HG03558 (cell line): Measurements from ENCODE around the gene PCDHB16.
"Not testable (repeated sequence)": the region's sequence is repeated elsewhere in the genome, so short reads cannot be mapped to it uniquely, and the experiment has no call there.

Experiments
- ATAC-seq: cut with Tn5 transposase; IDR thresholded peaks from one replicate; pipeline ENCODE4 v1.9.1; 2021; ENCODE audit warnings: moderate number of reproducible peaks; ENCODE audit not compliant: unreplicated experiment; ENCODE audit errors: extremely low read depth

The PCDHB16 gene

DNA sequence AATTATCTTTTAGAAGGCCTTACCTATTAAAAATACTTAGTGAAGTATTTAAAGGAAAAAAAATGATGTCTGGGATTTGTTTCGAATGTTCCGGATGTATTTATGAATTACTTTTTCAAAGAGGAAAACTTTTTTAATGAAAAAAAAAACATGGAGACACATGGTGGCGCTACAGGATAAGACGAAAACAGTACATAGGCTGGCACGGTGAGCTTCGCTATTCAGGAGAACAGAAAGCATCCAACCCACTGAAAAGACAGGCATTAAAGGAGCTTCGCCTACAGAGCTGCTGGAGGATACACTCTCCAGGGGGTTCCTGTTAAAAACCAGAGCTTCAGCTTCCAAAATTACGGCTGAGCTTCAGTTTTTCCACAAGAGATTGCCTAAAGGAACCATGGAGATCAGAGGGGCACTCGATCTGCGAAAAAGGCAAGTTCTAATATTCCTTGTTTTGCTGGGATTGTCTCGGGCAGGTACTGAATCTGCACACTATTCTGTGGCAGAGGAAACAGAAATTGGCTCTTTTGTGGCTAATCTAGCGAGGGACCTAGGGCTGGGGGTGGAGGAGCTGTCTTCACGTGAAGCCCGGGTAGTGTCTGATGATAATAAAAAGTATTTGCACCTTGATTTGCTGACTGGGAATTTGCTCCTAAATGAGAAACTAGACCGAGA is 41.1 kb downstream of the PCDHB16 start, which contains the start of gene PCDHB14:
Gene PCDHB14, plus strand, starts transcription at position 232 of the 672 bp plus-strand sequence. Its CDS starts 163 bp downstream, at position 395.
- ATAC-seq: no peak

DNA sequence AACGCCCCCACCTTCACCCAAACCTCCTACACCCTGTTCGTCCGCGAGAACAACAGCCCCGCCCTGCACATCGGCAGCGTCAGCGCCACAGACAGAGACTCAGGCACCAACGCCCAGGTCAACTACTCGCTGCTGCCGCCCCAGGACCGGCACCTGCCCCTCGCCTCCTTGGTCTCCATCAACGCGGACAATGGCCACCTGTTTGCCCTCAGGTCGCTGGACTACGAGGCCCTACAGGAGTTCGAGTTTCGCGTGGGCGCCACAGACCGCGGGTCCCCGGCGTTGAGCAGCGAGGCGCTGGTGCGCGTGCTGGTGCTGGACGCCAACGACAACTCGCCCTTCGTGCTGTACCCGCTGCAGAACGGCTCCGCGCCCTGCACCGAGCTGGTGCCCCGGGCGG is 42.7 kb downstream of the PCDHB16 start:
- ATAC-seq: not testable (repeated sequence)

DNA sequence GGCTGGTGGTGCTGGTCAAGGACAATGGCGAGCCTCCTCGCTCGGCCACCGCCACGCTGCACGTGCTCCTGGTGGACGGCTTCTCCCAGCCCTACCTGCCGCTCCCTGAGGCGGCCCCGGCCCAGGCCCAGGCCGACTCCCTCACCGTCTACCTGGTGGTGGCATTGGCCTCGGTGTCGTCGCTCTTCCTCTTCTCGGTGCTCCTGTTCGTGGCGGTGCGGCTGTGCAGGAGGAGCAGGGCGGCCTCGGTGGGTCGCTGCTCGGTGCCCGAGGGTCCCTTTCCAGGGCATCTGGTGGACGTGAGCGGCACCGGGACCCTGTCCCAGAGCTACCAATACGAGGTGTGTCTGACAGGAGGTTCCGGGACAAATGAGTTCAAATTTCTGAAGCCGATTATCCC is 43.2 kb downstream of the PCDHB16 start:
- ATAC-seq: not testable (repeated sequence)

DNA sequence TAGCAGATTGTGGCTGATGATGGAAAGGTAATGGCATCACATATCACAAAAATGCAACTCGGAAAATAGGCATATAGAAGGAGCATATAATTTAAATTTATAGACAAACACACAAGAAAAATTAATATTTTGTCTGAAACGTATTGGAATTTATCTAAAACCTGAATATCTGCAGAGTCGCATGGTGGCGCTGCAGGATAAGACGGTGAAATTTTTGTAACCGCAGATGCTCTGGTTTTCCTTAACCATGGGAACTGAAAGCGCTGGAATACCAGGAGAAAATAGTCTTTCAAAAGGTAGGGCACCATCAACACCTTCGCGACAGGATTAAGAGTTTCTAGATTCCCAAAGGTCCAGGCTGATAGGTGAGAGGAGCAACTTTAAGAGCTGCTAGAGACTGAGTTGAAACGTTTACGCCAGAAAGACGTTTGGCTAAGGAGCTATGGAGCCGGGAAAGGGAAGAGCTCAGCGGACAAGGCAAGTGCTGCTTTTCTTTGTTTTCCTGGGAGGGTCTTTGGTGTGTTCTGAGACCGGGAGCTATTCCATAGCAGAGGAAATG is 52.0 kb downstream of the PCDHB16 start:
- ATAC-seq: no peak
